Mammary epithelial cell (primary cell): ENCODE results near the gene LBHD2.

Experiments used
- CTCF ChIP-seq, 2 donors: IDR thresholded peaks in 1 of 2; conservative IDR thresholded peaks in 1 of 2; 2 replicates each; pipeline ENCODE4 v1.5.1; 2011 to 2012; ENCODE audit warnings: inconsistent platforms in 2 of 2, low read length in 2 of 2, mild to moderate bottlenecking in 2 of 2, control low read depth in 1 of 2, low read depth in 1 of 2; ENCODE audit not compliant: insufficient read depth in 1 of 2; ENCODE audit errors: extremely low read depth in 1 of 2
- EZH2 ChIP-seq: IDR thresholded peaks from 2 replicates; pipeline ENCODE4 v1.6.1; 2012; ENCODE audit warnings: low read length, inconsistent platforms, borderline replicate concordance

GRCh38 chr14:103134405-103134804, 50.4 kb downstream of the LBHD2 start:
- TF ChIP-seq CTCF (conservative IDR thresholded peaks at IDR 0.05 in 1 of 2, IDR thresholded peaks at IDR 0.05 in 1 of 2; ENCODE audit: extremely low read depth in 1 of 2, insufficient read depth in 1 of 2, low read depth in 1 of 2, low read length in 2 of 2) (no peak), EZH2 (no peak)
